Kidney epithelial cell (primary cell): Measurements from ENCODE around the gene PIAS2. TPM values are rescaled to one million over a fixed set of nuclear protein-coding genes. Genes with fewer than 3 reads are reported as not detected.

ENCODE experiments used
- DNase-seq: peaks from one replicate; pipeline ENCODE4 v3.0.0-alpha.2; 2010; ENCODE audit warnings: low read depth
- H3K27me3 ChIP-seq: 2 replicates; pipeline ENCODE4 v1.6.0; 2011; ENCODE audit warnings: low read length; ENCODE audit not compliant: control insufficient read depth, insufficient read depth
- H3K36me3 ChIP-seq: 2 replicates; pipeline ENCODE4 v1.5.1; 2011; ENCODE audit warnings: low read length; ENCODE audit not compliant: control insufficient read depth, insufficient read depth
- H3K4me3 ChIP-seq: 2 replicates; pipeline ENCODE4 v1.5.1; 2011; ENCODE audit warnings: low read depth, mild to moderate bottlenecking, control low read depth, low read length
- CTCF ChIP-seq: IDR thresholded peaks from 2 replicates; pipeline ENCODE4 v1.5.1; 2011; ENCODE audit warnings: mild to moderate bottlenecking, moderate library complexity, low read length, control low read depth, inconsistent platforms; ENCODE audit not compliant: insufficient read depth, poor library complexity, severe bottlenecking
- total RNA-seq: library from RNA; depleted of rRNA; stranded (reverse); fragments of >200 nt; gene quantifications from 2 replicates; pipeline ENCODE4 v1.2.3, GENCODE V29; 2015

Gene PIAS2
- total RNA-seq, 1 donor from 2014 or later, result 8.7 TPM

GRCh38 chr18:46950064-46950656 is 32.9 kb upstream of the PIAS2 start:
- no peaks in the 10 kb centered on the region for H3K27me3 ChIP-seq
- TF ChIP-seq CTCF, result peak; percentile 41
- H3K4me3 ChIP-seq, result no peak overlapping the region
- DNase-seq, result no peak
- H3K36me3 ChIP-seq, result no peaks in the 10 kb centered on the region

DNA sequence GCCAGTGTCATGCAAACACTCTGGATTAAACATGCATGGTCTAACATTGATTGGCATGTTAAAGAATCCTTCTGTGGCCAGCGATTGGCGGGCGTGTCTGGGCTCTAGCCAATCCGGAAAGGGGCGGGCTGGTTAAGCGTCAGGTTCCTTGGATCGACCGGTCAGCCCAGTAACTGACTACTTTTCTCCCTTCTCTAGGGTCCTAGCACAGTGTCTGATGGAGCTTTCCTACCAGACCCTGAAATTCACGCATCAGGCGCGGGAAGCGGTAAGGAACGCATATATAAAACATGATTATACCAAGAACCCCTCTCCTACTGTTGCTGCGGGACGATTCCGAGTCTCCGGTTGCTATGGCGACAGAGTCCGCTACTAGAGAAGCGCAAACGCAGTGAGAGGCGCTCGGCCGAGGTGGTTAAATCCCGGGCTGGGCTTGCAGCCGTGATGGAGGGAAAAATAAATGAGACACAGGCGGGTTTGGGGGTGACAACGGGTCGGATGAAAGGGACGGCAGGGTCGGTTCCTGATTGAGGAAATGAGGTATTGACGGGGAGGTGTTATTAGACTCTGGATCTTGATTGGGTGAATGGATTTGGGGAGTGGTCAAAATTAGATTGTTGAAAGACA is 29.5 kb upstream of the PIAS2 start:
- no peaks in the 10 kb centered on the region for H3K36me3 ChIP-seq
- peak; percentile 63 for DNase-seq
- H3K4me3 ChIP-seq, result peak overlapping the region; percentile 60
- TF ChIP-seq CTCF, result no peak
- no peaks in the 10 kb centered on the region for H3K27me3 ChIP-seq

GRCh38 chr18:46942646-46943045 is 25.3 kb upstream of the PIAS2 start:
- no peak for DNase-seq
- H3K36me3 ChIP-seq, result no peaks in the 10 kb centered on the region
- H3K4me3 ChIP-seq, result no peak overlapping the region
- TF ChIP-seq CTCF, result no peak
- H3K27me3 ChIP-seq, result no peaks in the 10 kb centered on the region

- Histone ChIP-seq H3K4me3 (no peak overlapping the region), H3K36me3 (no peaks in the 10 kb centered on the region), H3K27me3 (no peaks in the 10 kb centered on the region)
- no peak for DNase-seq
- TF ChIP-seq CTCF, result no peak
Measured at GRCh38 chr18:46939998-46940571, 22.8 kb upstream of the PIAS2 start.

GRCh38 chr18:46939337-46939963 is 22.1 kb upstream of the PIAS2 start:
- no peak for DNase-seq
- no peaks in the 10 kb centered on the region for H3K27me3 ChIP-seq
- no peak for TF ChIP-seq CTCF
- no peak overlapping the region for H3K4me3 ChIP-seq
- H3K36me3 ChIP-seq, result no peaks in the 10 kb centered on the region
